OCI-LY7 (cell line): ENCODE measurements around the gene BEND7. TPM values are rescaled to one million over a fixed set of nuclear protein-coding genes. Genes with fewer than 3 reads are reported as not detected.

Experiments used
- Bru-seq: library from RNA; stranded (reverse); fragments of 400-500 nt; gene quantifications from one replicate; lab custom pipeline; 2021; lab: Mats Ljungman, UMichigan
- BruChase-seq, 2 experiments: library from RNA; stranded (reverse); fragments of 400-500 nt; gene quantifications; one replicate each; lab custom pipeline; 2021; lab: Mats Ljungman, UMichigan
- BruUV-seq: library from RNA; stranded (reverse); fragments of 400-500 nt; replicated peaks from 2 replicates; lab custom pipeline; 2021; lab: Mats Ljungman, UMichigan
- CTCF ChIA-PET: fragments of 300-600 bp; sonication (Branson Sonifier 250); formaldehyde crosslinking; loops from one replicate; lab custom pipeline; 2022; ENCODE audit warnings: antibody characterized with exemption; ENCODE audit not compliant: unreplicated experiment; lab: Charles Lee
- POLR2A ChIA-PET: fragments of 300-600 bp; sonication (Branson Sonifier 250); formaldehyde crosslinking; loops from one replicate; lab custom pipeline; 2022; ENCODE audit warnings: antibody characterized with exemption; lab: Charles Lee
- DNase-seq: peaks from one replicate; pipeline ENCODE4 v3.0.0-alpha.2; 2015; ENCODE audit warnings: low spot score
- H2AFZ ChIP-seq: fragments of 200-600 bp; sonication (generic), shearing (Covaris generic); 2 replicates; pipeline ENCODE4 v1.6.1; 2014; ENCODE audit warnings: mild to moderate bottlenecking, antibody characterized with exemption, low read length, moderate library complexity
- H3K27ac ChIP-seq: fragments of 200-600 bp; sonication (generic); 2 replicates; pipeline ENCODE4 v1.5.1; 2014; ENCODE audit warnings: mixed run types, low read depth, mild to moderate bottlenecking, moderate library complexity, low read length, inconsistent platforms; ENCODE audit not compliant: poor library complexity, severe bottlenecking
- H3K36me3 ChIP-seq: fragments of 200-600 bp; sonication (generic); 2 replicates; pipeline ENCODE4 v1.6.1; 2014; ENCODE audit warnings: mild to moderate bottlenecking, antibody characterized with exemption, low read length, moderate library complexity, mixed read lengths; ENCODE audit not compliant: insufficient read depth
- H3K4me1 ChIP-seq: fragments of 200-600 bp; sonication (generic); 2 replicates; pipeline ENCODE4 v1.5.1; 2014; ENCODE audit warnings: mild to moderate bottlenecking, low read length; ENCODE audit not compliant: insufficient read depth, poor library complexity, severe bottlenecking
- H3K4me2 ChIP-seq: fragments of 200-600 bp; sonication (generic); 2 replicates; pipeline ENCODE4 v1.6.1; 2014; ENCODE audit warnings: mild to moderate bottlenecking, low read length
- H3K4me3 ChIP-seq: fragments of 200-600 bp; sonication (generic); 2 replicates; pipeline ENCODE4 v1.5.1; 2014; ENCODE audit warnings: mild to moderate bottlenecking, low read depth, low read length; ENCODE audit not compliant: poor library complexity, severe bottlenecking
- H3K79me2 ChIP-seq: fragments of 200-600 bp; sonication (generic); 2 replicates; pipeline ENCODE4 v1.6.1; 2016; ENCODE audit warnings: low read depth, mild to moderate bottlenecking, low read length, moderate library complexity, mixed read lengths; ENCODE audit not compliant: insufficient read depth
- H3K9me2 ChIP-seq: fragments of 200-600 bp; sonication (generic); 2 replicates; pipeline ENCODE4 v1.6.1; 2016; ENCODE audit warnings: mild to moderate bottlenecking, low read length, mixed read lengths; ENCODE audit not compliant: insufficient read depth
- H3K9me3 ChIP-seq: fragments of 200-600 bp; sonication (generic); 2 replicates; pipeline ENCODE4 v1.6.1; 2014; ENCODE audit warnings: mild to moderate bottlenecking, mixed run types, low read length, mixed read lengths
- H4K20me1 ChIP-seq: fragments of 200-600 bp; sonication (generic); 2 replicates; pipeline ENCODE4 v1.6.1; 2014; ENCODE audit warnings: mild to moderate bottlenecking, antibody characterized with exemption, low read length, moderate library complexity, mixed read lengths; ENCODE audit not compliant: insufficient read depth
- EZH2phosphoT487 ChIP-seq: fragments of 200-600 bp; sonication (generic); IDR thresholded peaks from 2 replicates; pipeline ENCODE4 v1.6.1; 2018; ENCODE audit warnings: low read depth, borderline replicate concordance, mild to moderate bottlenecking, mixed run types, antibody characterized with exemption, low read length, moderate library complexity, mixed read lengths
- intact Hi-C: fragments of 100-400 bp; cut with micrococcal nuclease; formaldehyde crosslinking; loops from one replicate; pipeline ENCODE4 v1.10.0; 2022; ENCODE audit not compliant: unreplicated experiment
- long read RNA-seq: library from polyadenylated mRNA; stranded (forward); transcript quantifications from one replicate; pipeline ENCODE4 v2.0.0, GENCODE V29; 2022
- total RNA-seq, 2 experiments: library from RNA; depleted of rRNA in 1 of 2; stranded (reverse); fragments of >200 nt in 1 of 2; shearing (Covaris generic) in 1 of 2; gene quantifications; 2 replicates each; pipeline ENCODE4 v1.2.3, GENCODE V29; 2014 to 2022
- TF ChIP-seq, protein P1 (sequence below): fragments of 200-600 bp; sonication (generic); conservative IDR thresholded peaks from 2 replicates; pipeline ENCODE4 v1.5.1; 2014; ENCODE audit warnings: mild to moderate bottlenecking, antibody characterized with exemption, low read length, moderate library complexity, mixed read lengths

Gene BEND7, protein sequence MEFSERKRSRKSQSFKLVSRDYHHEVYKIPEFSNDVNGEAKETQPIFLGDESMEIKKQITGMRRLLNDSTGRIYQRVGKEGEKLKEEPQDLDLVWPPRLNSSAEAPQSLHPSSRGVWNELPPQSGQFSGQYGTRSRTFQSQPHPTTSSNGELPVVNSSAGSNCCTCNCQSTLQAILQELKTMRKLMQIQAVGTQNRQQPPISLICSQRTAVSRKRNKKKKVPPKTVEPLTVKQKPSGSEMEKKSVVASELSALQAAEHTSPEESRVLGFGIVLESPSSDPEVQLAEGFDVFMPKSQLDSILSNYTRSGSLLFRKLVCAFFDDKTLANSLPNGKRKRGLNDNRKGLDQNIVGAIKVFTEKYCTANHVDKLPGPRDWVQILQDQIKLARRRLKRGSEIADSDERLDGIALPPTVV
- total RNA-seq (2014; rRNA removed; shearing (Covaris generic)): not detected in 2 replicates
- not detected in 2 replicates for total RNA-seq (2022)
- percentile 3 among the genes with signal in this experiment for Bru-seq, nascent RNA
- percentile 3 among the genes with signal in this experiment for BruChase-seq, experiment 1, labeled RNA remaining after a 6-hour chase
- BruChase-seq, experiment 2, labeled RNA remaining after a 2-hour chase: not detected
- long read RNA-seq: 0 reads

DNA sequence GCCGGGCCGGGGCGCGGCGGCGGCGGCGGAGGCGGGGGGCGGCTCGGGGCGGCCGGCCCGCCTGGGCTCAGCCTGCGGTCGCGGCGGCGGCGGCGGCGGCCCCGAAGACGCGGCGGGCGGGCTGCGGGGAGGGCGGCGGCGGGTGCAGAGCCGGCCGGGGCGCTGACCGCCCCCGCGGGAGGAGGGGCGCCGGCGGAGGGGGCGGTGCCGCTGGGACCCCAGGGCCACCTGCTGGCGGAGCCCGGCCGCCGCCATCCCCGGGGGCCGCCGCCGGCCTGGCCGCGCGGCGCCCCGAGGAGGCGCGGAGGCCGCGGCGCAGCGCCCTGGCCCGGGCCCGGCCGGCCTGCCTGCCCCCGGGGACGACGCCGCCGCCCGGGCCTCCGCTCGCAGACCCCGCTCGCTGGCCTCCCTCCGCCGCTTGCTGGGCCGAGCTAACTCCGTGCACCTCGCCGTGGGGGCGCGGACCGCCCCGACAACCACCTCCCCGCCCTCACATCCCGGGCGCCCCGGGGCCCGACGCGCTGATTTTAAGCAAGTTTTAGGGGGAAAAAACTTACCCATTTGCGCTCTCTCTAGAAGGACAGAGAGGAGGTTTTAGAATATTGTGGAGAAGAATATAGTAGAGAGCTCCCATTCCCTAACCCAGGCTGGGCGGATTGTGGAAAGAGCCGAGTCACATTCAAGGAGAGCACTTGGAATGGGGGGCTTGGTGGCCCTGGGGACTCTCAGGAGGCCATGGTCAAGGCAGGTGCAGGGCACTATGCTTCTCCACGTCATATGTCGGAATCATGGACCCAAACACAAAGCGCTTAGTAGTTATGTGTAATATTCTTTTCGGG, at the start of gene BEND7:
TSS of gene BEND7 (minus strand) at position 140 of the 839 bp plus-strand sequence. CDS start 481 bp downstream, outside the sequence.
- Histone ChIP-seq H3K36me3 (no peaks in the 10 kb centered on the region), H3K79me2 (no peaks in the 10 kb centered on the region), H4K20me1 (no peaks in the 10 kb centered on the region), H2AFZ (no peak within 1 kb of the TSS), H3K4me1 (no peaks in the 10 kb centered on the region), H3K9me3 (no peaks in the 10 kb centered on the region), H3K27ac (no peak within 1 kb of the TSS), H3K4me2 (no peak within 1 kb of the TSS), H3K9me2 (no peaks in the 10 kb centered on the region), H3K4me3 (no peak within 1 kb of the TSS)
- no TSS peak for BruUV-seq
- intact Hi-C loops: no loop called here
- no peak for DNase-seq
- CTCF ChIA-PET: no interaction called here
- POLR2A ChIA-PET: interaction anchor here (0.6 kb wide), 1 partner anchor 1517 kb away, joined by 3 read pairs; no protein-coding TSS in a partner anchor
- no peak for TF ChIP-seq EZH2phosphoT487
- TF ChIP-seq, protein P1, sequence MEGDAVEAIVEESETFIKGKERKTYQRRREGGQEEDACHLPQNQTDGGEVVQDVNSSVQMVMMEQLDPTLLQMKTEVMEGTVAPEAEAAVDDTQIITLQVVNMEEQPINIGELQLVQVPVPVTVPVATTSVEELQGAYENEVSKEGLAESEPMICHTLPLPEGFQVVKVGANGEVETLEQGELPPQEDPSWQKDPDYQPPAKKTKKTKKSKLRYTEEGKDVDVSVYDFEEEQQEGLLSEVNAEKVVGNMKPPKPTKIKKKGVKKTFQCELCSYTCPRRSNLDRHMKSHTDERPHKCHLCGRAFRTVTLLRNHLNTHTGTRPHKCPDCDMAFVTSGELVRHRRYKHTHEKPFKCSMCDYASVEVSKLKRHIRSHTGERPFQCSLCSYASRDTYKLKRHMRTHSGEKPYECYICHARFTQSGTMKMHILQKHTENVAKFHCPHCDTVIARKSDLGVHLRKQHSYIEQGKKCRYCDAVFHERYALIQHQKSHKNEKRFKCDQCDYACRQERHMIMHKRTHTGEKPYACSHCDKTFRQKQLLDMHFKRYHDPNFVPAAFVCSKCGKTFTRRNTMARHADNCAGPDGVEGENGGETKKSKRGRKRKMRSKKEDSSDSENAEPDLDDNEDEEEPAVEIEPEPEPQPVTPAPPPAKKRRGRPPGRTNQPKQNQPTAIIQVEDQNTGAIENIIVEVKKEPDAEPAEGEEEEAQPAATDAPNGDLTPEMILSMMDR: no peak

DNA sequence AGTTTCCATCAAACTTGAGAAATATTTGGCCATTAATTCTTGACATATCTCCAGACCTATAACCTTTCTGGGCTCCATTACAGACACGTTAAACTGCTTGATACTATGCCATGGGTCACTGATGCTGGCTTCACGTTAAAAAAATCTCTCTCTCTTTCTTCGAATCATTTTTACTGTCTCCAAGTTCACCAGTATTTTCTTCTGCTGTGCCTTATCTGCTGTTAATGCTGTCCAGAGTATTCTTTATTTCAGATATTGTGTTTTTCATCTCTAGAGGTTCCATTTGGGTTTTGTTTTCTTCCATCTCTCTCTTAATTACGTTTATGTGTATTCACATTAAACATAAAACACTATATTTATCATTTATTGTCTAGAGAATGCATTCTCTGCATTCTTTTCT, 45.1 kb upstream of the BEND7 start:
- no peak for TF ChIP-seq EZH2phosphoT487
- TF ChIP-seq, protein P1: no peak
- no peak overlapping the region for H2AFZ ChIP-seq
- H3K27ac ChIP-seq: no peak overlapping the region
- CTCF ChIA-PET: no interaction called here
- no peaks in the 10 kb centered on the region for H4K20me1 ChIP-seq
- no TSS peak for BruUV-seq
- no peak overlapping the region for H3K4me3 ChIP-seq
- DNase-seq: no peak
- intact Hi-C loops: no loop called here
- H3K4me2 ChIP-seq: no peak overlapping the region
- POLR2A ChIA-PET: interaction anchor here (0.7 kb wide), 1 partner anchor 98 kb away, joined by 3 read pairs; no protein-coding TSS in a partner anchor
- H3K9me2 ChIP-seq: no peaks in the 10 kb centered on the region
- H3K36me3 ChIP-seq: no peaks in the 10 kb centered on the region
- no peaks in the 10 kb centered on the region for H3K79me2 ChIP-seq
- no peaks in the 10 kb centered on the region for H3K4me1 ChIP-seq
- no peaks in the 10 kb centered on the region for H3K9me3 ChIP-seq
